ENCODE measurements around the gene AMZ1. TPM values are rescaled to one million over a fixed set of nuclear protein-coding genes. Genes with fewer than 3 reads are reported as not detected.

The AMZ1 gene
- total and polyA plus RNA-seq, 10 of the 15 experiments (the other 5 are each of a cell fraction or from before 2014, with no cell fraction given) = 0.02 to 2.0 (median 0.69) TPM

DNA sequence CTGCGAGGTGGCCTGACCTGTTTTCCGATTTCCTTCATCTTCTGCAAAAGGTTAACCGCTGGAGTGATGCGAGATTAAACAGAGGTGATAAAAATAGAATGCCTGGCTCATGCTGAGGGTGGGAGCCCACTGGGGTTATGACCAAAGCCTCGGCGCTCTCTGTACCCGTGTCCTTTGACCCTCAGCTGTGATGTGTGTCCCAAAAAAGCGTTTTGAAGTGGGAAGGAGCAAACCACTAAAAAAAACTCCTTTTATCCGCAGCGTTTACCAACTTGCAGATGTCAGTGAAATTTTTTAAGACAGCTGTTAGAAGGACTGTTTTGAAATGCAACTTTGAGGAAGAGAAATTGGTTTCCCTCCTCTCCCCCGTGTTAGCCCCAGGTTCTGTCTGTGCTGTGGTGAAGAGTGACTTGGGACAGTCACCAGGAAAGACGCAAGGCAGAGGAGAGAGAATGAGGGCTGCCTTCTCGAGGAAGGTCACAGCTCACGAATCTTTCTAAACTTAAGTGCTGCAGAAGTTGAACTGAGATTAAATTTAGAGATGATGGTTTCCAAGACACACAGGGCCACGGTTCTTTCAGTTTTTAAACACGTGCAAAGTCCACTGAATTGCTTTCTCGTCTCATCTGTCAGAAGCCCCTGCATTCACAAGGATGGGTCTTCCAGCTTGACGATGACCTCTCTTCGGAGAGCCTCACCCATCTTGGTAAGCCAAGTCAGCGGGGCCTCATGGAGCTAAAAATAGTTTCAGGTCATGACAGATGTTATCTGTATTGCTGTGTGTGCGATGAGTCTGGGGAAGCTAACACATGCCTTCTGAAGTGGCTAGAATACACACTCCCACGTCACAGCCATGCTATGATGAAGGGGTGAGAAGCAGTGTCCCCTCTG, 27.6 kb downstream of the AMZ1 start:
- ATAC-seq = peak; percentile 38
- WGBS (ENCODE audit: insufficient coverage, insufficient replicate concordance, low lambda C conversion rate, missing lambda C conversion rate) = 35% methylated on average over 22 of the region's 22 CpGs
- RAD21 ChIA-PET (ENCODE audit: unreplicated experiment) = interaction anchor here (1.1 to 2.1 kb wide), 6 partner anchors 36 to 123 kb away, joined by 3 to 9 read pairs (median 4); no protein-coding TSS in a partner anchor
- peak; percentile 95 for FAIRE-seq
- H3K27me3 ChIP-seq (replicated peaks in 1 of 2; ENCODE audit: control insufficient read depth in 2 of 2, insufficient read depth in 2 of 2, low read length in 1 of 2) = no peaks in the 10 kb centered on the region
- CTCF ChIA-PET = interaction anchor here (0.7 to 2.2 kb wide), 5 partner anchors 17 to 142 kb away, joined by 3 to 10 read pairs (median 4); no protein-coding TSS in a partner anchor
- H3K79me2 ChIP-seq (ENCODE audit: control insufficient read depth, insufficient read depth, low read length) = no peaks in the 10 kb centered on the region
- H4K20me1 ChIP-seq (ENCODE audit: control insufficient read depth, insufficient read depth) = no peaks in the 10 kb centered on the region
- H3K4me1 ChIP-seq (ENCODE audit: control insufficient read depth, insufficient read depth, low read length) = peaks cover 37% of the 10 kb centered on the region
- in situ Hi-C loops (cut with MboI) (no loop called here), intact Hi-C loops (cut with micrococcal nuclease; ENCODE audit: unreplicated experiment) (no loop called here)
- no peaks in the 10 kb centered on the region for H3K9me3 ChIP-seq (replicated peaks; ENCODE audit: control insufficient read depth, insufficient read depth, low read length)
- TF ChIP-seq BHLHE40 (IDR thresholded peaks at IDR 0.05; ENCODE audit: borderline replicate concordance in 1 of 2, low read depth in 2 of 2, low read length in 1 of 2) = peak in 1 of 2 experiments; percentile 64; a peak in 3 of 4 replicates
- TF ChIP-seq, protein P1, sequence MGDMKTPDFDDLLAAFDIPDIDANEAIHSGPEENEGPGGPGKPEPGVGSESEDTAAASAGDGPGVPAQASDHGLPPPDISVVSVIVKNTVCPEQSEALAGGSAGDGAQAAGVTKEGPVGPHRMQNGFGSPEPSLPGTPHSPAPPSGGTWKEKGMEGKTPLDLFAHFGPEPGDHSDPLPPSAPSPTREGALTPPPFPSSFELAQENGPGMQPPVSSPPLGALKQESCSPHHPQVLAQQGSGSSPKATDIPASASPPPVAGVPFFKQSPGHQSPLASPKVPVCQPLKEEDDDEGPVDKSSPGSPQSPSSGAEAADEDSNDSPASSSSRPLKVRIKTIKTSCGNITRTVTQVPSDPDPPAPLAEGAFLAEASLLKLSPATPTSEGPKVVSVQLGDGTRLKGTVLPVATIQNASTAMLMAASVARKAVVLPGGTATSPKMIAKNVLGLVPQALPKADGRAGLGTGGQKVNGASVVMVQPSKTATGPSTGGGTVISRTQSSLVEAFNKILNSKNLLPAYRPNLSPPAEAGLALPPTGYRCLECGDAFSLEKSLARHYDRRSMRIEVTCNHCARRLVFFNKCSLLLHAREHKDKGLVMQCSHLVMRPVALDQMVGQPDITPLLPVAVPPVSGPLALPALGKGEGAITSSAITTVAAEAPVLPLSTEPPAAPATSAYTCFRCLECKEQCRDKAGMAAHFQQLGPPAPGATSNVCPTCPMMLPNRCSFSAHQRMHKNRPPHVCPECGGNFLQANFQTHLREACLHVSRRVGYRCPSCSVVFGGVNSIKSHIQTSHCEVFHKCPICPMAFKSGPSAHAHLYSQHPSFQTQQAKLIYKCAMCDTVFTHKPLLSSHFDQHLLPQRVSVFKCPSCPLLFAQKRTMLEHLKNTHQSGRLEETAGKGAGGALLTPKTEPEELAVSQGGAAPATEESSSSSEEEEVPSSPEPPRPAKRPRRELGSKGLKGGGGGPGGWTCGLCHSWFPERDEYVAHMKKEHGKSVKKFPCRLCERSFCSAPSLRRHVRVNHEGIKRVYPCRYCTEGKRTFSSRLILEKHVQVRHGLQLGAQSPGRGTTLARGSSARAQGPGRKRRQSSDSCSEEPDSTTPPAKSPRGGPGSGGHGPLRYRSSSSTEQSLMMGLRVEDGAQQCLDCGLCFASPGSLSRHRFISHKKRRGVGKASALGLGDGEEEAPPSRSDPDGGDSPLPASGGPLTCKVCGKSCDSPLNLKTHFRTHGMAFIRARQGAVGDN (IDR thresholded peaks at IDR 0.05) = peak; percentile 67; the same call in 1 of the 2 replicates
- TF ChIP-seq, protein P2, sequence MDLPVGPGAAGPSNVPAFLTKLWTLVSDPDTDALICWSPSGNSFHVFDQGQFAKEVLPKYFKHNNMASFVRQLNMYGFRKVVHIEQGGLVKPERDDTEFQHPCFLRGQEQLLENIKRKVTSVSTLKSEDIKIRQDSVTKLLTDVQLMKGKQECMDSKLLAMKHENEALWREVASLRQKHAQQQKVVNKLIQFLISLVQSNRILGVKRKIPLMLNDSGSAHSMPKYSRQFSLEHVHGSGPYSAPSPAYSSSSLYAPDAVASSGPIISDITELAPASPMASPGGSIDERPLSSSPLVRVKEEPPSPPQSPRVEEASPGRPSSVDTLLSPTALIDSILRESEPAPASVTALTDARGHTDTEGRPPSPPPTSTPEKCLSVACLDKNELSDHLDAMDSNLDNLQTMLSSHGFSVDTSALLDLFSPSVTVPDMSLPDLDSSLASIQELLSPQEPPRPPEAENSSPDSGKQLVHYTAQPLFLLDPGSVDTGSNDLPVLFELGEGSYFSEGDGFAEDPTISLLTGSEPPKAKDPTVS (IDR thresholded peaks at IDR 0.05; ENCODE audit: low read depth, low read length) = no peak
- peak; percentile 84 for TF ChIP-seq NR2F1 (conservative IDR thresholded peaks at IDR 0.05)
- TF ChIP-seq MEF2B (IDR thresholded peaks at IDR 0.05; ENCODE audit: partially characterized antibody, poor library complexity, severe bottlenecking) = peak; percentile 57
- TF ChIP-seq IKZF2 (IDR thresholded peaks at IDR 0.05) = peak in 1 of 2 experiments; percentile 31; a peak in 1 of 4 replicates
- 0 out of 2 replicates have a peak, but pooled peaks have one; percentile 54 for TF ChIP-seq MEF2A (IDR thresholded peaks at IDR 0.05; ENCODE audit: insufficient read depth, low read depth, low read length)
- no peak for TF ChIP-seq RCOR1 (conservative IDR thresholded peaks at IDR 0.05; ENCODE audit: low read depth, low read length)
- TF ChIP-seq IKZF1 (conservative IDR thresholded peaks at IDR 0.05) = peak; percentile 46; the same call in 1 of the 2 replicates
- TF ChIP-seq, protein P3, sequence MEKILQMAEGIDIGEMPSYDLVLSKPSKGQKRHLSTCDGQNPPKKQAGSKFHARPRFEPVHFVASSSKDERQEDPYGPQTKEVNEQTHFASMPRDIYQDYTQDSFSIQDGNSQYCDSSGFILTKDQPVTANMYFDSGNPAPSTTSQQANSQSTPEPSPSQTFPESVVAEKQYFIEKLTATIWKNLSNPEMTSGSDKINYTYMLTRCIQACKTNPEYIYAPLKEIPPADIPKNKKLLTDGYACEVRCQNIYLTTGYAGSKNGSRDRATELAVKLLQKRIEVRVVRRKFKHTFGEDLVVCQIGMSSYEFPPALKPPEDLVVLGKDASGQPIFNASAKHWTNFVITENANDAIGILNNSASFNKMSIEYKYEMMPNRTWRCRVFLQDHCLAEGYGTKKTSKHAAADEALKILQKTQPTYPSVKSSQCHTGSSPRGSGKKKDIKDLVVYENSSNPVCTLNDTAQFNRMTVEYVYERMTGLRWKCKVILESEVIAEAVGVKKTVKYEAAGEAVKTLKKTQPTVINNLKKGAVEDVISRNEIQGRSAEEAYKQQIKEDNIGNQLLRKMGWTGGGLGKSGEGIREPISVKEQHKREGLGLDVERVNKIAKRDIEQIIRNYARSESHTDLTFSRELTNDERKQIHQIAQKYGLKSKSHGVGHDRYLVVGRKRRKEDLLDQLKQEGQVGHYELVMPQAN (conservative IDR thresholded peaks at IDR 0.05) = no peak
- no peak for TF ChIP-seq ZNF274 (IDR thresholded peaks at IDR 0.05; ENCODE audit: insufficient read depth, insufficient read length)
- TF ChIP-seq RUNX3 (IDR thresholded peaks at IDR 0.05; ENCODE audit: low read length) = peak; percentile 48
- peak; percentile 52 for TF ChIP-seq CREM (IDR thresholded peaks at IDR 0.05; ENCODE audit: low read depth)
- TF ChIP-seq CREB1 (IDR thresholded peaks at IDR 0.05; ENCODE audit: low read depth) = peak; percentile 85
- peak overlapping the region; percentile 60 for H3K4me2 ChIP-seq (ENCODE audit: control insufficient read depth, insufficient read depth)
- DNase-seq (ENCODE audit: low read depth, low spot score) = no peak
- BruUV-seq (replicated peaks) = no TSS peak
- peak overlapping the region; percentile 43 for H3K27ac ChIP-seq (ENCODE audit: control insufficient read depth, insufficient read depth)
- H3K36me3 ChIP-seq (ENCODE audit: control insufficient read depth in 2 of 2, insufficient read depth in 2 of 2, low read length in 1 of 2) = peaks cover 0 to 2% of the 10 kb centered on the region in 2 experiments; a peak in 1 of 4 replicates
- POLR2A ChIA-PET = interaction anchor here (0.6 to 1.3 kb wide), 9 partner anchors 10 to 150 kb away, joined by 3 to 5 read pairs (median 3); no protein-coding TSS in a partner anchor
- H3K9ac ChIP-seq (ENCODE audit: control insufficient read depth, insufficient read depth, low read length) = peak overlapping the region; percentile 23; the same call in 1 of the 2 replicates
- H2AFZ ChIP-seq (ENCODE audit: control insufficient read depth, low read depth, low read length) = no peak overlapping the region; the same call in 1 of the 2 replicates
- peak overlapping the region; percentile 17; the same call in 1 of the 2 replicates for H3K4me3 ChIP-seq
- SMC1A ChIA-PET (ENCODE audit: uncharacterized antibody, unreplicated experiment) = interaction anchor here (0.6 to 11.6 kb wide), 9 partner anchors 8 to 149 kb away, joined by 3 to 113 read pairs (median 5); no protein-coding TSS in a partner anchor

Data from GM12878 (cell line).